Measurements from ENCODE around the gene IL13RA1. TPM values are rescaled to one million over a fixed set of nuclear protein-coding genes. Genes with fewer than 3 reads are reported as not detected.

Gene IL13RA1
- total RNA-seq, 4 donors from 2014 or later: 40.0 to 71.4 (median 46.8) TPM

DNA sequence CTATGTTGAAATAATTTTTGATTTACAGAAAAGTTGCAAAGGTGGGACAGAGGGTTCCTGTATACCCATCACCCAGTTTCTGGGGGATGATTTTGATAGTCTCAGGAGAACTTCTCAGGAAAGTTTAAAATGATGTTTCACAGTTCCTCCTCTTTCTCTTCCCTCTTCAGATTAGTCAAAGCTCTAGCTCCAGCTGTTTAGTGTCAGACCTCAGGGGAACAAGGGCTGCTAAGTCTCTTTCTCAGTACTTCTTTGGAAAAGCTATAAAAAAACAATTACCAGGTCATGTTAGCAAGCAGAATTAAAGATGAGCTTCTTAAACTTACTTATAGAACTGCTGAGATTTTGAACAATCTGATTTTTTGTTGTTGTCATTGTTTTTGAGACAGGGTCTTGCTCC is 12.2 kb downstream of the IL13RA1 start:
- Histone ChIP-seq H3K27ac (no peak overlapping the region), H3K9me3 (no peaks in the 10 kb centered on the region), H3K27me3 (no peaks in the 10 kb centered on the region), H3K36me3 (no peaks in the 10 kb centered on the region), H3K4me3 (replicated peaks in 1 of 3) (no peak overlapping the region), H3K4me1 (no peaks in the 10 kb centered on the region)
- intact Hi-C loops (cut with DNase I): no loop called here
- no peak for TF ChIP-seq POLR2A (IDR thresholded peaks at IDR 0.05)
- TF ChIP-seq, protein P1, sequence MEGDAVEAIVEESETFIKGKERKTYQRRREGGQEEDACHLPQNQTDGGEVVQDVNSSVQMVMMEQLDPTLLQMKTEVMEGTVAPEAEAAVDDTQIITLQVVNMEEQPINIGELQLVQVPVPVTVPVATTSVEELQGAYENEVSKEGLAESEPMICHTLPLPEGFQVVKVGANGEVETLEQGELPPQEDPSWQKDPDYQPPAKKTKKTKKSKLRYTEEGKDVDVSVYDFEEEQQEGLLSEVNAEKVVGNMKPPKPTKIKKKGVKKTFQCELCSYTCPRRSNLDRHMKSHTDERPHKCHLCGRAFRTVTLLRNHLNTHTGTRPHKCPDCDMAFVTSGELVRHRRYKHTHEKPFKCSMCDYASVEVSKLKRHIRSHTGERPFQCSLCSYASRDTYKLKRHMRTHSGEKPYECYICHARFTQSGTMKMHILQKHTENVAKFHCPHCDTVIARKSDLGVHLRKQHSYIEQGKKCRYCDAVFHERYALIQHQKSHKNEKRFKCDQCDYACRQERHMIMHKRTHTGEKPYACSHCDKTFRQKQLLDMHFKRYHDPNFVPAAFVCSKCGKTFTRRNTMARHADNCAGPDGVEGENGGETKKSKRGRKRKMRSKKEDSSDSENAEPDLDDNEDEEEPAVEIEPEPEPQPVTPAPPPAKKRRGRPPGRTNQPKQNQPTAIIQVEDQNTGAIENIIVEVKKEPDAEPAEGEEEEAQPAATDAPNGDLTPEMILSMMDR (IDR thresholded peaks at IDR 0.05): no peak
- no peak for DNase-seq

DNA sequence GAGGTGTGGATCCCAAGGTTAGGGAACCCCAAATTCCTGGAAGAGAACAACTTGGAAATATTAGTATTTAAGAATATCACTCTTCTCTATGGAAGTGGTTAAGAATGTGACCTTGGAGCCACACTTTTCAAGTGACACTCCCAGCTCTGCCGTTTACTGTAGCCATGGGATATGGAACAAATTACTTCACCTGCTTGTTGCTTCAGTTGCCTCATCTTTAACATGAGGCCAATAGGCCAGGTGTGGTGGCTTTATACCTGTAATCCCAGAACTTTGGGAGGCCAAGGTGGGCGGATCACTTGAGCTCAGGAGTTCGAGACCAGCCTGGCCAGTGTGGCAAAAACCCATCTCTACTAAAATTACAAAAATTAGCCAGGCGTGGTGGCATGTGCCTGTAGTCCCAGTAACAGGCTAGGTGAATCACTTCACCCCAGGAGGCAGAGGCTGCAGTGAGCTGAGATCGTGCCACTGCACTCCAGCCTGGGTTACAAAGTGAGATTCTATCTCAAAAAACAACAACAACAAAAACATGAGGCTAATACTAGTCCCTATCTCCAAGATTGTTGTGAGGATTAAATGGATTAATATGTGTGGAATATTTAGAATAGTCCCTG is 13.0 kb downstream of the IL13RA1 start:
- H3K9me3 ChIP-seq: no peaks in the 10 kb centered on the region
- no peaks in the 10 kb centered on the region for H3K36me3 ChIP-seq
- H3K4me3 ChIP-seq (replicated peaks in 1 of 3): no peak overlapping the region
- no peak overlapping the region for H3K27ac ChIP-seq
- WGBS, 2 donors: 55 to 57% methylated on average over 5 of the region's 5 CpGs
- H3K27me3 ChIP-seq: no peaks in the 10 kb centered on the region
- no peak for DNase-seq
- H3K4me1 ChIP-seq: no peaks in the 10 kb centered on the region
- TF ChIP-seq, protein P1 (IDR thresholded peaks at IDR 0.05): no peak
- no peak for TF ChIP-seq POLR2A (IDR thresholded peaks at IDR 0.05)
- intact Hi-C loops (cut with DNase I): no loop called here

DNA sequence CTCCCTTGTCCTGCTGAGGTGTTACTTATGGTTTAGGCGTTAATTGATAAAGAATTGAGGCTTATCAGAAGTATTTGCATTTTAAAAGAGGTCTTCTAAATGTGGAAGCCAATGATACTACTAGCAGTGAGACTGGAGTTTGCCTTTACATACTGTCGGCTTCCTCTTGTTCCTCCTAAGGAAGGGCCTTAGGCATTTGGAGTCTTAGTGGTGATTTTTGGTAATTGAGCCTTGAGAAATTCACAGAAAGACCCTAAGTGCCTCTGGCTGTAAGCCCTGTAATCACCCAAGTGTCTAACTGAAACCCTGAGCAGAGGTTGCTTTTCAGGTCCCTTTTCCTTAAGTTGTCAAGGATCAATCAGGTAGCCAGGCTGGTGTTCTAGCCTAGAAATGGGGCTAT is 14.8 kb downstream of the IL13RA1 start:
- TF ChIP-seq POLR2A (IDR thresholded peaks at IDR 0.05): no peak
- TF ChIP-seq, protein P1 (IDR thresholded peaks at IDR 0.05): no peak
- Histone ChIP-seq H3K36me3 (no peaks in the 10 kb centered on the region), H3K4me3 (replicated peaks in 1 of 3) (no peak overlapping the region), H3K9me3 (no peaks in the 10 kb centered on the region), H3K27me3 (no peaks in the 10 kb centered on the region), H3K4me1 (no peaks in the 10 kb centered on the region), H3K27ac (no peak overlapping the region)
- WGBS, 2 donors: 82 to 83% methylated on average over 1 to 2 of the region's 2 CpGs
- intact Hi-C loops (cut with DNase I): no loop called here
- no peak for DNase-seq

DNA sequence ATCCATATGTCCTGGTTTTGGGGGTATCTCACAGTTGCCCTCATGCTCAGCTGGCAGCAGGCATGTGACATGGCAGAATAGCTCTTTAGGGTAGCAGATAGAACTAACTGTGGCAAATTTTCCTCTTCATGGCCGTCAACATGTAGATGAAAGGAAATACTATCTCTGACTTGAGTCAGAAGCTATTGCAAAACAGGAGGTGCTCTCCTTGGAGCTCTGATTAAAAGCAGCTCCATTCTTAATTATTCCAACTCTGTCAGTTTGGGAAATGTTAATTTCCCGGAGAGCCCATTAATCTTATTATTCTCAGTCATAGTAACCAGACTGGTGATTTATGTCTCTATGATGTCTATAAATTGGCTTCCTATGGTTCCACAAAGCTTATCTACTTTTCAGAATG is 18.2 kb downstream of the IL13RA1 start:
- TF ChIP-seq, protein P1 (IDR thresholded peaks at IDR 0.05): no peak
- TF ChIP-seq POLR2A (IDR thresholded peaks at IDR 0.05): no peak
- intact Hi-C loops (cut with DNase I): no loop called here

DNA sequence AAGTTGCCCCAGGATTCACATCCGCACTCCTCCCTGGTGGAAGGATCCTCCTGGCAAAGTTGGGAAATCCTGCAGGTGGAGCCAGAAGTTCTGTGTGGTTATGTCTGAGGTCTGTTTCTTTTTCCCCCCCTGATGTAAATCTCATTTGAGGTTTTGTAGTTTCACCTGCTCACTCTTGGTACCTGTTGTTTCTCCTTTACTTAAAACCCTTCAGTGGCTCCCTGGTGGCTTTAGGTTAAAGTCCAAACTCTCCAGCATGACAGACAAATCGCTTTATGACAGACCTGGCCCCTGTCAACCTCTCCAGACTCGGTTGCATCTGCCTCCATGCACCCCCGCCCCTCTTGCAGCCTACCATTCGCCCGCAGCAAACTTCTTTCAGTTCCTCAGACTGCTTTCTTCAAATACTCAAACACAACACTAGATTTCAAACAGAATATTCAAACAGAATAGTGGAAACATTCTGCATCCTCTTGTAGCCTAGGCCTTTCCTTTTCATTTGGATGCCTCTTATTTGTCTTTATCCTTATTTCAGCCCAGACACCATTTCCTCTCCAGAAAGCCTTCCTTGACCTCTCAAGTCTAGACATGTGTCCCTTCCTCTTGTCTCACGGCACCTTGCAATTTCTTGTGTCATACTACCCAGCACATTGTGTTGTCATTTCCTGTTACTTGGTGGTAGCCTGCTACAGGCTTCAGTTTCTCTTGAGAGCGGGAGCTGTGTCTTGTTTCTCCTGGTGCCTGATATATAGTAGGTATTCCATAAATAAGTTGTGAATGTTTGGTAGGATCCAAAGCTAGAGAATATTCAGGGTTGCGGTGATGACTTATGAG is 24.8 kb downstream of the IL13RA1 start:
- intact Hi-C loops (cut with DNase I): no loop called here
- WGBS, 2 donors: 86 to 95% methylated on average over 9 of the region's 9 CpGs
- H3K36me3 ChIP-seq: no peaks in the 10 kb centered on the region
- no peak for DNase-seq
- no peak overlapping the region for H3K4me3 ChIP-seq (replicated peaks in 1 of 3)
- H3K9me3 ChIP-seq: no peaks in the 10 kb centered on the region
- TF ChIP-seq, protein P1 (IDR thresholded peaks at IDR 0.05): no peak
- no peak for TF ChIP-seq POLR2A (IDR thresholded peaks at IDR 0.05)
- no peaks in the 10 kb centered on the region for H3K27me3 ChIP-seq
- no peak overlapping the region for H3K27ac ChIP-seq
- H3K4me1 ChIP-seq: no peaks in the 10 kb centered on the region

More for the DNA sequence above, 18.2 kb downstream of the IL13RA1 start:
- DNase-seq: no peak
- Histone ChIP-seq H3K27ac (no peak overlapping the region), H3K27me3 (no peaks in the 10 kb centered on the region), H3K4me3 (replicated peaks in 1 of 3) (no peak overlapping the region), H3K36me3 (no peaks in the 10 kb centered on the region), H3K9me3 (no peaks in the 10 kb centered on the region), H3K4me1 (no peaks in the 10 kb centered on the region)
- WGBS, 2 donors: 83 to 84% methylated on average over 2 of the region's 2 CpGs

Data from thyroid gland (tissue), 4 donors.